Measurements from ENCODE around the gene MMEL1.

Gene MMEL1

GRCh38 chr1:2544093-2544874 lies 88.5 kb downstream of the MMEL1 start:
- no peak for DNase-seq (ENCODE audit: low read depth)

- DNase-seq (ENCODE audit: low read depth): no peak
Observed at GRCh38 chr1:2543543-2544092, 89.2 kb downstream of the MMEL1 start.

- DNase-seq (ENCODE audit: low read depth): no peak
Observed at GRCh38 chr1:2542246-2542915, 90.4 kb downstream of the MMEL1 start.

- DNase-seq (ENCODE audit: low read depth): no peak
Observed at GRCh38 chr1:2541619-2542245, 91.1 kb downstream of the MMEL1 start.

GRCh38 chr1:2540816-2541492 lies 91.9 kb downstream of the MMEL1 start:
- no peak for DNase-seq (ENCODE audit: low read depth)
